ENCODE results near the gene ART3.

ART3 gene

DNA sequence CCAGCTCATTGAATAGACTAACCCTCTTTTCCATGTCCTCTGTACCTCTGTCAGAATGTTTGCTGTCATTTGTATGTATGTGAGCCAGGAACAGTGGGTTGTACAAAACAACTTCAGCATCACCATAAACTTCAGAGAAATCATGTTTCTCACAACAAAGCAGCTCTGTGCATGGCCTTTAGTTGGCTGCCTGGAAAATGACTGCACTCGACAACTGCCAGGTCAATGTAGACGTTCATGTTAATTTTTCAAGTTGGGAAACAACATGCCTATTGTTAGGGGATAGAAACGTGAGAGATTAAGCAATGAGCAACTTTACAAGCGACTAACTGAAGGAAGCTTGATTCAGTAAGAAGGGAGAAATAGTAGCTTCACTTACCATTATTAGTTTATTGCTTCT, 20.8 kb upstream of the ART3 start:
- H3K9ac ChIP-seq (ENCODE audit: low read length), result no peak overlapping the region
- H3K18ac ChIP-seq (ENCODE audit: low read length), result no peak overlapping the region
- no peak overlapping the region for H3K27ac ChIP-seq (ENCODE audit: low read depth, low read length)
- no peaks in the 10 kb centered on the region for H3K36me3 ChIP-seq (ENCODE audit: control insufficient read depth, insufficient read depth, low read length)
- no peaks in the 10 kb centered on the region for H3K79me2 ChIP-seq (ENCODE audit: control insufficient read depth, insufficient read depth, low read length)
- H4K5ac ChIP-seq (ENCODE audit: low read length), result no peak overlapping the region
- no peak overlapping the region for H2BK5ac ChIP-seq (ENCODE audit: low read length)
- no peaks in the 10 kb centered on the region for H3K27me3 ChIP-seq (ENCODE audit: insufficient read depth, low read length, poor library complexity)
- WGBS (ENCODE audit: extremely low coverage, insufficient coverage, low lambda C conversion rate), result no CpG with 5 or more reads among the region's 4 CpGs
- H2AK5ac ChIP-seq (ENCODE audit: low read length), result no peak overlapping the region
- H4K8ac ChIP-seq (ENCODE audit: low read depth, low read length), result no peak overlapping the region
- H2BK15ac ChIP-seq (replicated peaks; ENCODE audit: low read depth), result no peak overlapping the region
- H3K4me2 ChIP-seq (ENCODE audit: low read length), result no peak overlapping the region
- no peak overlapping the region for H3K56ac ChIP-seq (ENCODE audit: low read length)
- no peak for DNase-seq
- no peak overlapping the region for H3K4ac ChIP-seq (ENCODE audit: low read depth, low read length)
- no peak overlapping the region for H2BK120ac ChIP-seq (ENCODE audit: low read depth, low read length)
- no peak overlapping the region for H3K4me3 ChIP-seq (ENCODE audit: low read length)
- no peaks in the 10 kb centered on the region for H3K4me1 ChIP-seq (ENCODE audit: control insufficient read depth, low read depth, low read length)
- no peaks in the 10 kb centered on the region for H3K79me1 ChIP-seq (ENCODE audit: low read length)
- H3K23ac ChIP-seq (ENCODE audit: low read length), result no peak overlapping the region

DNA sequence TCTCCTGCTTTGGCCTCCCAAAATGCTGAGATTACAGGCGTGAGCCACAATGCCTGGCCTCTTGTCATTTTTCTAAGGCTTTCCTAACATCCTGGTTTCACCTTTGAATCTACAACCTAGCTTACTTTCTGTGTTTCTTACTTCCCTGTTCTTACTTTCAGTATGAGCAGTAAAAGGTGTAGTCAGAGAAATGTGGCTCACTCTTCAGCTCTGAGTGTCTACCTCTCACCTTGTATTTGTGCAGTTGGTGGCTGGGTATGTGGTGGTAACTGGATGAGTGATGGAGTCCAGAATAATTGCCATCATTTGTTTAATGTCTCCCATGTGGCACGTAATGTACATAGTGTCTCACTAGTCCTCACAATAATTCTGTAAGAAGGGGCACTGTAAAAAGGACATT, 19.5 kb upstream of the ART3 start:
- Histone ChIP-seq H4K8ac (ENCODE audit: low read depth, low read length) (no peak overlapping the region), H3K4me3 (ENCODE audit: low read length) (no peak overlapping the region), H3K18ac (ENCODE audit: low read length) (no peak overlapping the region), H3K56ac (ENCODE audit: low read length) (no peak overlapping the region), H3K79me2 (ENCODE audit: control insufficient read depth, insufficient read depth, low read length) (no peaks in the 10 kb centered on the region), H3K27ac (ENCODE audit: low read depth, low read length) (no peak overlapping the region), H2BK5ac (ENCODE audit: low read length) (no peak overlapping the region), H2BK15ac (replicated peaks; ENCODE audit: low read depth) (no peak overlapping the region), H3K36me3 (ENCODE audit: control insufficient read depth, insufficient read depth, low read length) (no peaks in the 10 kb centered on the region), H3K9ac (ENCODE audit: low read length) (no peak overlapping the region), H3K4ac (ENCODE audit: low read depth, low read length) (no peak overlapping the region), H3K23ac (ENCODE audit: low read length) (no peak overlapping the region), H3K4me2 (ENCODE audit: low read length) (no peak overlapping the region), H2BK120ac (ENCODE audit: low read depth, low read length) (no peak overlapping the region), H4K5ac (ENCODE audit: low read length) (no peak overlapping the region), H3K4me1 (ENCODE audit: control insufficient read depth, low read depth, low read length) (no peaks in the 10 kb centered on the region), H3K27me3 (ENCODE audit: insufficient read depth, low read length, poor library complexity) (no peaks in the 10 kb centered on the region), H2AK5ac (ENCODE audit: low read length) (no peak overlapping the region), H3K79me1 (ENCODE audit: low read length) (no peaks in the 10 kb centered on the region)
- no peak for DNase-seq
- WGBS (ENCODE audit: extremely low coverage, insufficient coverage, low lambda C conversion rate), result no CpG with 5 or more reads among the region's 2 CpGs

DNA sequence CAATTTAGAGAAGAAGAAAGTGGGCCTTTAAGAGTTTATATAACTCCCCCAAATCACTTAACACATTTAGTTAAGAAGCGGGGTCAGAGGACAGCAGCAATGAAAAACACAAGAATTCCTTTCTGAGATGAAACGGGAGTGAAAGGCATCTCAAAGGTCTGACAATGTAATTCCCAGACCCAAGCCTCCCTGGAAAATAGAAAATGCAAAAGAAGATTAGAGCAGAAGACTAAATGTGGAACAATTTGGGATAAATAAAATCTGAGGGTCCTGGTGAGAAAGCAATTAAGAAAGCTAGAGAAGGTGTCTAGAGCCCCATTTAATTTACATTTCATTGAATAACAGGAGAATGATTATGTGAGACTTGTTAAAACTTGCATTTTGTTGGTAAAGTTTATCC, 19.1 kb upstream of the ART3 start:
- H4K5ac ChIP-seq (ENCODE audit: low read length), result no peak overlapping the region
- H3K4me1 ChIP-seq (ENCODE audit: control insufficient read depth, low read depth, low read length), result no peaks in the 10 kb centered on the region
- no peak overlapping the region for H3K4ac ChIP-seq (ENCODE audit: low read depth, low read length)
- no CpG with 5 or more reads among the region's 2 CpGs for WGBS (ENCODE audit: extremely low coverage, insufficient coverage, low lambda C conversion rate)
- H2AK5ac ChIP-seq (ENCODE audit: low read length), result no peak overlapping the region
- no peak overlapping the region for H3K4me2 ChIP-seq (ENCODE audit: low read length)
- H3K79me2 ChIP-seq (ENCODE audit: control insufficient read depth, insufficient read depth, low read length), result no peaks in the 10 kb centered on the region
- H2BK120ac ChIP-seq (ENCODE audit: low read depth, low read length), result no peak overlapping the region
- no peak overlapping the region for H3K18ac ChIP-seq (ENCODE audit: low read length)
- H3K56ac ChIP-seq (ENCODE audit: low read length), result no peak overlapping the region
- H3K36me3 ChIP-seq (ENCODE audit: control insufficient read depth, insufficient read depth, low read length), result no peaks in the 10 kb centered on the region
- no peak overlapping the region for H2BK5ac ChIP-seq (ENCODE audit: low read length)
- no peaks in the 10 kb centered on the region for H3K27me3 ChIP-seq (ENCODE audit: insufficient read depth, low read length, poor library complexity)
- H3K4me3 ChIP-seq (ENCODE audit: low read length), result no peak overlapping the region
- no peak overlapping the region for H3K23ac ChIP-seq (ENCODE audit: low read length)
- no peak overlapping the region for H3K9ac ChIP-seq (ENCODE audit: low read length)
- H3K27ac ChIP-seq (ENCODE audit: low read depth, low read length), result no peak overlapping the region
- no peak overlapping the region for H2BK15ac ChIP-seq (replicated peaks; ENCODE audit: low read depth)
- no peaks in the 10 kb centered on the region for H3K79me1 ChIP-seq (ENCODE audit: low read length)
- no peak overlapping the region for H4K8ac ChIP-seq (ENCODE audit: low read depth, low read length)
- DNase-seq, result no peak

DNA sequence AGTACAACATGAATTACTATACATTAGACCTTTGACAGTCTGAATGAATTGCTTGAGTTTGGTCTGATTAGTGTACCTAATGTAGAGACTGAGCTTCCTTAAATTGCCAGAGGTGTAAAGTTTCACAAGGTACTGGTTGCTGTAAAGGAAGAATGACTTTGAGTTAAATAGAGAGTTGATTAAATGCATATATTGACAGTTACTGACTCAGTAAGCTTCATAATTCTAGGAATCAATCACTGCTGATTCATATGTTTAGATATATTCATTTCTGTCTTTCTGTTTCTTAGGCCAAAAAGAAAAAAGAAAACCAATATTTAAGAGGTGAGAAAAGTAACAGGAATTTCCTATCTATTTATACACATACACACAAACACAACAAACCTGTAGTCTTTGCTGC, 16.2 kb upstream of the ART3 start:
- Histone ChIP-seq H4K8ac (ENCODE audit: low read depth, low read length) (no peak overlapping the region), H3K9ac (ENCODE audit: low read length) (no peak overlapping the region), H2AK5ac (ENCODE audit: low read length) (no peak overlapping the region), H3K27me3 (ENCODE audit: insufficient read depth, low read length, poor library complexity) (no peaks in the 10 kb centered on the region), H3K79me2 (ENCODE audit: control insufficient read depth, insufficient read depth, low read length) (no peaks in the 10 kb centered on the region), H3K4me3 (ENCODE audit: low read length) (no peak overlapping the region), H3K4me1 (ENCODE audit: control insufficient read depth, low read depth, low read length) (no peaks in the 10 kb centered on the region), H2BK120ac (ENCODE audit: low read depth, low read length) (no peak overlapping the region), H3K79me1 (ENCODE audit: low read length) (no peaks in the 10 kb centered on the region), H2BK5ac (ENCODE audit: low read length) (no peak overlapping the region), H3K4me2 (ENCODE audit: low read length) (no peak overlapping the region), H3K4ac (ENCODE audit: low read depth, low read length) (no peak overlapping the region), H3K18ac (ENCODE audit: low read length) (no peak overlapping the region), H3K36me3 (ENCODE audit: control insufficient read depth, insufficient read depth, low read length) (no peaks in the 10 kb centered on the region), H3K27ac (ENCODE audit: low read depth, low read length) (no peak overlapping the region), H2BK15ac (replicated peaks; ENCODE audit: low read depth) (no peak overlapping the region), H4K5ac (ENCODE audit: low read length) (no peak overlapping the region), H3K23ac (ENCODE audit: low read length) (no peak overlapping the region), H3K56ac (ENCODE audit: low read length) (no peak overlapping the region)
- DNase-seq, result no peak

DNA sequence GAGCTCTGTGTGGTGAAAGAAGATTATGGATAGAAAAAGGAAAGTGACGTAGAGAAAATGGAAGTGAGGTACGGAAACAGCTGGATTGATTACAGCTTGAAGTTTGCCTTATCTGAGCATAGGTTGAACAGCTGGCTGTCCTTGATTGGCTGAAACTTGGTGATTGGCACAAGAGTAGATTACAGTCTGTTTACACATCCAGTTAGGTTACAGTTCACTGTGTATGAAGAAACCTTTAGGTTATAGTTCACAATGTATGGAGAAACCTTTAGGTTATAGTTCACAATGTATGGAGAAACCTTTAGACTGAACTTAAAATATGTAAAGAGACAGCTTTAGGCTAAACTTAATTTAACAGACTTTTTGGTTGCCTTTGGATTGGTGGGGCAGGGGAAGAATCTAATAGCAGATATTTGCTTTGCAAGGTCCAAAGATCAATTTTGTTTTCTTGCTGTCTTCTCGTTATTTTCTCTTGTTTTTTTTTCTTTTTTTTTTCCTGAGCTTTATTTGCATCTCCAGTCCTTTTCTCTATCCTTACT, 15.6 kb upstream of the ART3 start:
- Histone ChIP-seq H3K4me1 (ENCODE audit: control insufficient read depth, low read depth, low read length) (no peaks in the 10 kb centered on the region), H4K5ac (ENCODE audit: low read length) (no peak overlapping the region), H3K4me2 (ENCODE audit: low read length) (no peak overlapping the region), H3K79me1 (ENCODE audit: low read length) (no peaks in the 10 kb centered on the region), H2BK15ac (replicated peaks; ENCODE audit: low read depth) (no peak overlapping the region), H3K36me3 (ENCODE audit: control insufficient read depth, insufficient read depth, low read length) (no peaks in the 10 kb centered on the region), H2BK120ac (ENCODE audit: low read depth, low read length) (no peak overlapping the region), H3K56ac (ENCODE audit: low read length) (no peak overlapping the region), H3K23ac (ENCODE audit: low read length) (no peak overlapping the region), H3K27me3 (ENCODE audit: insufficient read depth, low read length, poor library complexity) (no peaks in the 10 kb centered on the region), H3K9ac (ENCODE audit: low read length) (no peak overlapping the region), H3K27ac (ENCODE audit: low read depth, low read length) (no peak overlapping the region), H2BK5ac (ENCODE audit: low read length) (no peak overlapping the region), H3K79me2 (ENCODE audit: control insufficient read depth, insufficient read depth, low read length) (no peaks in the 10 kb centered on the region), H3K4me3 (ENCODE audit: low read length) (no peak overlapping the region), H4K8ac (ENCODE audit: low read depth, low read length) (no peak overlapping the region), H3K18ac (ENCODE audit: low read length) (no peak overlapping the region), H2AK5ac (ENCODE audit: low read length) (no peak overlapping the region), H3K4ac (ENCODE audit: low read depth, low read length) (no peak overlapping the region)
- no CpG with 5 or more reads among the region's 3 CpGs for WGBS (ENCODE audit: extremely low coverage, insufficient coverage, low lambda C conversion rate)
- DNase-seq, result no peak

DNA sequence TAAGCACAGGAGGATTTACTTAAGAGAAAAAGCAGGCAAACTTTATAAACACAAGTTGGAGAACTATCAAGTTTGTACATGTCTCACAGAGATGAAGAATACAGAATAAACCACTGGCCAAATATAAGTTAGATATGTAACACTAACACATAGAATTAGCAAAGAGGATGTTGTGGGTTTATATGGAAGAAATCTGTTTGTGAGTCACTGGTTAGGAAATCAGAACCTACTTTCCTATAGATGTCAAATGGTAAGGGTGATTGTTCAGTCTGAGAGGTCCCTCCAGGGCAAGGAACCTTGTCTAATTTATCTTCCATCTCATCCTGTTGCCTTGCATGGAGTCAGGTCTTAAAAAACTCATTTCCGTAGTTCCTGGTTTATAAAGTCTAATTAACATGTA, 14.8 kb upstream of the ART3 start:
- no peak overlapping the region for H4K5ac ChIP-seq (ENCODE audit: low read length)
- H3K4me1 ChIP-seq (ENCODE audit: control insufficient read depth, low read depth, low read length), result no peaks in the 10 kb centered on the region
- H3K4ac ChIP-seq (ENCODE audit: low read depth, low read length), result no peak overlapping the region
- H3K23ac ChIP-seq (ENCODE audit: low read length), result no peak overlapping the region
- no peaks in the 10 kb centered on the region for H3K79me1 ChIP-seq (ENCODE audit: low read length)
- no peak overlapping the region for H3K27ac ChIP-seq (ENCODE audit: low read depth, low read length)
- H3K27me3 ChIP-seq (ENCODE audit: insufficient read depth, low read length, poor library complexity), result no peaks in the 10 kb centered on the region
- no peak overlapping the region for H2BK15ac ChIP-seq (replicated peaks; ENCODE audit: low read depth)
- H4K8ac ChIP-seq (ENCODE audit: low read depth, low read length), result no peak overlapping the region
- H3K36me3 ChIP-seq (ENCODE audit: control insufficient read depth, insufficient read depth, low read length), result no peaks in the 10 kb centered on the region
- H3K4me2 ChIP-seq (ENCODE audit: low read length), result no peak overlapping the region
- H3K56ac ChIP-seq (ENCODE audit: low read length), result no peak overlapping the region
- no peak overlapping the region for H3K9ac ChIP-seq (ENCODE audit: low read length)
- H3K18ac ChIP-seq (ENCODE audit: low read length), result no peak overlapping the region
- no peak for DNase-seq
- H2BK120ac ChIP-seq (ENCODE audit: low read depth, low read length), result no peak overlapping the region
- no peak overlapping the region for H2BK5ac ChIP-seq (ENCODE audit: low read length)
- no peaks in the 10 kb centered on the region for H3K79me2 ChIP-seq (ENCODE audit: control insufficient read depth, insufficient read depth, low read length)
- no peak overlapping the region for H3K4me3 ChIP-seq (ENCODE audit: low read length)
- WGBS (ENCODE audit: extremely low coverage, insufficient coverage, low lambda C conversion rate), result no CpG with 5 or more reads among the region's 1 CpG
- H2AK5ac ChIP-seq (ENCODE audit: low read length), result no peak overlapping the region
